ENCODE results near the gene USO1.

USO1 gene

DNA sequence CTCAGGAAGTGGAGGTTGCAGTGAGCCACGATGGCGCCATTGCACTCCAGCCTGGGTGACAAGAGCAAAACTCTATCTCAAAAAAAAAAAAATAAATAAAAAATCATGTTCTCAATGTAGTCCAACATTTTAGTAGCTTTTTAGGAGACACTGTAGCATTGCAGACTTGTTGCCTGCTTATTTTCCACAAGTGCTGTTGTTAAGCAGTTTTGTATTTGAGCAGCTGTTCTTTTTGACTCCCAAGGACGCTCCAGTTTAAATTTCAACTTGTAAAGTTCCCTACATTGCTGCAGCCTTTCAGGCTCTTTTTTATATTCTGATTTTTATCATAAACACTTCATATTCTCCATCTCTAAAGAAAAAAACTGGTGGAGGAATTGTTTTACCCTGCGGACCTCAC lies 94.7 kb downstream of the USO1 start:
- no peaks in the 10 kb centered on the region for H3K27me3 ChIP-seq (ENCODE audit: insufficient read depth, low read length)
- H3K27ac ChIP-seq (ENCODE audit: low read depth, low read length): no peak overlapping the region
- no peaks in the 10 kb centered on the region for H3K4me1 ChIP-seq (ENCODE audit: control insufficient read depth, insufficient read depth, low read length, unreplicated experiment)
- no peak overlapping the region for H2AFZ ChIP-seq (ENCODE audit: low read length, unreplicated experiment)
- peaks cover 11% of the 10 kb centered on the region for H3K36me3 ChIP-seq (ENCODE audit: insufficient read depth, low read length)
- H3K4me3 ChIP-seq (ENCODE audit: low read depth, low read length): no peak overlapping the region
- H3K79me2 ChIP-seq (ENCODE audit: control insufficient read depth, insufficient read depth, low read length, unreplicated experiment): no peaks in the 10 kb centered on the region

DNA sequence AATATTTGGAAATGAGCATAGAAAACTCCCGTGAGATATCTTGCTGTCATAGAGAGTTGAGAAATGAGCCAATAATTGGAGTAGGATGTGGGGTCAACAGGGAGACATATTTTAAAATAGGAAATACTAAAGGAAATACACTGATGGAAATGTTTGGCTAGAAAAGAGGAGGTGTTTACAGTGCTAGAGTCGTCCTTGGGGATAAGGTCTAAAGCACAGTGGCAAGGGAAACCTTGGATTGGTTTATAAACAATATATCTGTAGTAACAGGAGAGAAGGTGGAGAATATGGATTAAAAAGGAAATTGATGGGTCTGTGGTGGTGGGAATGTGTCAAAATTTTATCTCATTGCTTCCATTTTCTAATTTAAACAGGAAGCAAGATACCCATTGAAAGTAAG lies 95.8 kb downstream of the USO1 start:
- Histone ChIP-seq H3K79me2 (ENCODE audit: control insufficient read depth, insufficient read depth, low read length, unreplicated experiment) (no peaks in the 10 kb centered on the region), H3K27me3 (ENCODE audit: insufficient read depth, low read length) (no peaks in the 10 kb centered on the region)

DNA sequence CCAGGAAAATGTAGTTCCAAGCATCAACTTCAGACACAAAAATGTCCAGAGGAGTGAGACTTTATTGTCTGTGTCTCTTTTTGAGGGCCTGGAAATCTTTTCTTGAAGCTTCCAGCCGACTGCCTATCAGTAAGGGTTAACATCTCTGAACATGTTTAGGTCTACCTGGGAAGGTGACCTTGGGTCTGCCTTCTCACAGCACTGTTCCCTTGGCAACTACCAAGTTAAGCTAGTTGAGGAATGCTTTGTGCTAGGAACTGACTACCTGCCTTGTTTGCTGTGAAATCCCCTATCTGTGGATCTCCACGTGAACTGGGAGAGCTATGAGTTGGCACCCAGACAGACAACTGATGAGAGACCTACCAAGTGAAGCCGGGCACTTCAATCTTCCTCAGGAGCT lies 96.3 kb downstream of the USO1 start:
- Histone ChIP-seq H3K27me3 (ENCODE audit: insufficient read depth, low read length) (no peaks in the 10 kb centered on the region), H3K4me1 (ENCODE audit: control insufficient read depth, insufficient read depth, low read length, unreplicated experiment) (no peaks in the 10 kb centered on the region), H3K27ac (ENCODE audit: low read depth, low read length) (no peak overlapping the region), H2AFZ (ENCODE audit: low read length, unreplicated experiment) (no peak overlapping the region), H3K79me2 (ENCODE audit: control insufficient read depth, insufficient read depth, low read length, unreplicated experiment) (no peaks in the 10 kb centered on the region), H3K4me3 (ENCODE audit: low read depth, low read length) (no peak overlapping the region), H3K36me3 (ENCODE audit: insufficient read depth, low read length) (0 out of 2 replicates have a peak, but pooled peaks cover 3% of the 10 kb centered on the region)

More for the DNA sequence above, 95.8 kb downstream of the USO1 start:
- no peak overlapping the region for H2AFZ ChIP-seq (ENCODE audit: low read length, unreplicated experiment)
- H3K27ac ChIP-seq (ENCODE audit: low read depth, low read length): no peak overlapping the region
- H3K4me1 ChIP-seq (ENCODE audit: control insufficient read depth, insufficient read depth, low read length, unreplicated experiment): no peaks in the 10 kb centered on the region
- no peak overlapping the region for H3K4me3 ChIP-seq (ENCODE audit: low read depth, low read length)
- H3K36me3 ChIP-seq (ENCODE audit: insufficient read depth, low read length): 0 out of 2 replicates have a peak, but pooled peaks cover 3% of the 10 kb centered on the region

DNA sequence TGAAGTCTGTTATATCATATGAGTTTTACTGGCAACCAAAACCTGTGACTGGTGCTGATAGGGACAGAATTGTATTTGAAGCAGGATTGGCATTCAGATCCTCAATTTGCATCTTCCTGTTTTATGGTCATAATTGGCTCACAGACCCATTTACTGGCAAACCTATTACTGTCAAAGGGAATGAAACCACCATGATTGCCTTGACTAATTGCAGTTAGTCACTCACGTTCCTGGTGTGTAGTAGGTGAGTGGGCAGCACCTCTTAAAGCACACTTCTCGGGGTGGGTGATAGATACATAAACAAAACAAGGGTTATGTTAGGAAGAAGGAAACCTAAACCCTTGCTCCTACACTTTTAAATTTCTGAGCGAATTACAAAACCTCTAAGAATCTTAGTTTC lies 96.8 kb downstream of the USO1 start:
- Histone ChIP-seq H3K4me3 (ENCODE audit: low read depth, low read length) (no peak overlapping the region), H3K27ac (ENCODE audit: low read depth, low read length) (no peak overlapping the region), H2AFZ (ENCODE audit: low read length, unreplicated experiment) (no peak overlapping the region), H3K4me1 (ENCODE audit: control insufficient read depth, insufficient read depth, low read length, unreplicated experiment) (no peaks in the 10 kb centered on the region), H3K27me3 (ENCODE audit: insufficient read depth, low read length) (no peaks in the 10 kb centered on the region), H3K36me3 (ENCODE audit: insufficient read depth, low read length) (0 out of 2 replicates have a peak, but pooled peaks cover 3% of the 10 kb centered on the region), H3K79me2 (ENCODE audit: control insufficient read depth, insufficient read depth, low read length, unreplicated experiment) (no peaks in the 10 kb centered on the region)

DNA sequence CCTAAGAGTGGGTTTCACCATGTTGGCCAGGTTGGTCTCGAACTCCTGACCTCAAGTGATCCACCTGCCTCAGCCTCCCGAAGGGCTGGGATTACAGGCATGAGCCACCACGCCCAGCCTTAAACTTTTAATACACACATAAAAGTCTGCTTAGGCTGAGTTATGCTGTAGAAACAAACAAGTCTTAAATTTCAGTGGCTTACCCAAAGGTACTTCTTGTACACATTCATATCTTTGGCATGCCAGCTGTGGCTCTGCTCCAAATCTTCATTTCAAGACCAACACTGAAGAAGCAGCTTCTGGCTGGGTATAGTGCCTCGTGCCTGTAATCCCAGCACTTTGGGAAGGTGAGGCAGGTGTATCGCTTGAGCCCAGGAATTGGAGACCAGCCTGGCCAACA lies 97.6 kb downstream of the USO1 start:
- Histone ChIP-seq H3K36me3 (ENCODE audit: insufficient read depth, low read length) (no peaks in the 10 kb centered on the region), H3K27ac (ENCODE audit: low read depth, low read length) (no peak overlapping the region), H3K27me3 (ENCODE audit: insufficient read depth, low read length) (no peaks in the 10 kb centered on the region), H3K79me2 (ENCODE audit: control insufficient read depth, insufficient read depth, low read length, unreplicated experiment) (no peaks in the 10 kb centered on the region), H3K4me3 (ENCODE audit: low read depth, low read length) (no peak overlapping the region), H3K4me1 (ENCODE audit: control insufficient read depth, insufficient read depth, low read length, unreplicated experiment) (no peaks in the 10 kb centered on the region), H2AFZ (ENCODE audit: low read length, unreplicated experiment) (no peak overlapping the region)

DNA sequence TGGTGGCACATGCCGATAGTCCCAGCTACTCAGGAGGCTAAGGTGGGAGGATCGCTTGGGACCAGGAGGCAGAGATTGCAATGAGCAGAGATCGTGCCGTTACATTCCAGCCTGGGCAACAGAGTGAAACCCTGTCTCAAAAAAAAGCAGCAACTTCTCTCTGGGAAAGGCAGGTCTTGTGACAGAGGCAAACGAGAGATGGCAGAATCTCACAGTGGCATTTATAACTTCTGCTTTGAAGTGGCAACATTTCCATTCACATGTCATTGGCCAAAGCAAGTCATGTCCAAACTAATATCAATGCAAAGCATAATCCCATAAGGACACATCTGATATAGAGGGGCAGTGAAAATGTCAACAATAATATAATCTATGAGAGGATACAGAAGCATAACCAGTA lies 98.0 kb downstream of the USO1 start:
- H2AFZ ChIP-seq (ENCODE audit: low read length, unreplicated experiment): no peak overlapping the region
- H3K4me1 ChIP-seq (ENCODE audit: control insufficient read depth, insufficient read depth, low read length, unreplicated experiment): no peaks in the 10 kb centered on the region
- H3K36me3 ChIP-seq (ENCODE audit: insufficient read depth, low read length): no peaks in the 10 kb centered on the region
- H3K79me2 ChIP-seq (ENCODE audit: control insufficient read depth, insufficient read depth, low read length, unreplicated experiment): no peaks in the 10 kb centered on the region
- H3K27ac ChIP-seq (ENCODE audit: low read depth, low read length): no peak overlapping the region
- H3K4me3 ChIP-seq (ENCODE audit: low read depth, low read length): no peak overlapping the region
- H3K27me3 ChIP-seq (ENCODE audit: insufficient read depth, low read length): no peaks in the 10 kb centered on the region

DNA sequence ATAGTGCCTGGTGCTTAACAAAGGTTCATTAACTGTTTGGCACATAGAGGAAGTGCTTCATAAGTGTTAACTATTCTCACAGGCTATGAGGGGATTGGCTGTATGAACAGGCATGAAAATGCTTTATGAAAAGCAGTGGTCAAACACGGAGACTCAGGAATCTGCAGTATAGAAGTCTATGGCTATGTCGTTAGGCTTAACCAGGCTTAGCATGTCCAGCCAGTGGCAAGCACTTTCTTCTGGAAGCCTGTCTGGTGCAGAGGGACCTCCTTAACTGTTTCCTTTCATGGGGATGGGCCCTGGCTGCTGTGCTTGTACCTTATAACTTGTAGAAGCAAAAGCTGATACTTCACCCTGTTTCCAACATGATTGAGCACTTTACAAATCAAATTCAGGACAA lies 99.4 kb downstream of the USO1 start:
- no peak overlapping the region for H3K4me3 ChIP-seq (ENCODE audit: low read depth, low read length)
- no peak overlapping the region for H2AFZ ChIP-seq (ENCODE audit: low read length, unreplicated experiment)
- no peaks in the 10 kb centered on the region for H3K36me3 ChIP-seq (ENCODE audit: insufficient read depth, low read length)
- peaks cover 5% of the 10 kb centered on the region for H3K4me1 ChIP-seq (ENCODE audit: control insufficient read depth, insufficient read depth, low read length, unreplicated experiment)
- H3K79me2 ChIP-seq (ENCODE audit: control insufficient read depth, insufficient read depth, low read length, unreplicated experiment): no peaks in the 10 kb centered on the region
- no peak overlapping the region for H3K27ac ChIP-seq (ENCODE audit: low read depth, low read length)
- no peaks in the 10 kb centered on the region for H3K27me3 ChIP-seq (ENCODE audit: insufficient read depth, low read length)

DNA sequence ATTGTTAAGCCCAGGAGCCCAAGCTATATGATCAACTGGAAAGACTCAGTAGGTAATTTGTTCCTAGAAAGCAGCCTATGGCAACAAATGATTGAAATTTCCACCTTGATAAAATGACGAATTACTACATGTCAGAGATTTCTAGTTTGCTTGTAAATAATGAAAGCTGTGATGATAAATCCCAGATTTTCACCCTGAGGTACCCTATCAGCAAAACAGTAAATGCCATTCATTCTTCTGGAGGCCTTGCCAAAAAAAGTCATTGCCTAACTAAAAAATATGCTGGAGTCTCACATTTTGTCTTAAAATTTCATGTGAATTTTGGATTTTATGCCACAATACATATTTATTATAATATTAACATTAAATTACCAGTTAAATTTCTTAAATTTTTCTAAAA lies 106.5 kb downstream of the USO1 start:
- peaks cover 5% of the 10 kb centered on the region for H3K4me1 ChIP-seq (ENCODE audit: control insufficient read depth, insufficient read depth, low read length, unreplicated experiment)
- no peak overlapping the region for H3K27ac ChIP-seq (ENCODE audit: low read depth, low read length)
- no peak overlapping the region for H2AFZ ChIP-seq (ENCODE audit: low read length, unreplicated experiment)
- H3K27me3 ChIP-seq (ENCODE audit: insufficient read depth, low read length): no peaks in the 10 kb centered on the region
- H3K4me3 ChIP-seq (ENCODE audit: low read depth, low read length): no peak overlapping the region
- no peaks in the 10 kb centered on the region for H3K36me3 ChIP-seq (ENCODE audit: insufficient read depth, low read length)
- H3K79me2 ChIP-seq (ENCODE audit: control insufficient read depth, insufficient read depth, low read length, unreplicated experiment): no peaks in the 10 kb centered on the region

DNA sequence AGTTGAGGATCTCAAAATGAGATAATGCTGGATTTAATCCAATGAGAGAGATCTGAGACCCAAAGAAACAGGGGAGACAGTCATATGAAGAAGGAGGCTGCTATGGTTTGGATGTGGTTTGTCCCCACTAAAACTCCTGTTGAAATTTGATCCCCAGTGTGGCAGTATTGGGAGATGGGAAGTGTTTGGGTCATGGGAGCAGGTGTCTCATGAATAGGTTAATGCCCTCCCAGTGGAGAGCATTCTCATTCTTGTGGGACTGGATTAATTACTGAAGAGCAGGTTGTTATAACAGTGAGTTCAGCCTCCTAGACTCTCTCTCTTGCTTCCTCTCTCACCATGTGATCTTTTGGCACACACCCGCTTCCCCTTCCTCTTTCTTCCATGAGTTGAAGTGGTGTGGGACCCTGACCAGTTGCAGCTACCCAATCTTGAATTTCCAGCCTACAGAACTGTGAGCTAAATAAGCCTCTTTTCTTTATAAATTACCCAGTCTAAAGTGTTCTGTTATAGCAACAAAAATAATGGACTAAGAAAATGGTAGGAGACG lies 107.6 kb downstream of the USO1 start:
- no peaks in the 10 kb centered on the region for H3K79me2 ChIP-seq (ENCODE audit: control insufficient read depth, insufficient read depth, low read length, unreplicated experiment)
- H3K4me3 ChIP-seq (ENCODE audit: low read depth, low read length): no peak overlapping the region
- no peaks in the 10 kb centered on the region for H3K27me3 ChIP-seq (ENCODE audit: insufficient read depth, low read length)
- H3K4me1 ChIP-seq (ENCODE audit: control insufficient read depth, insufficient read depth, low read length, unreplicated experiment): peaks cover 5% of the 10 kb centered on the region
- H3K27ac ChIP-seq (ENCODE audit: low read depth, low read length): no peak overlapping the region
- no peak overlapping the region for H2AFZ ChIP-seq (ENCODE audit: low read length, unreplicated experiment)
- H3K36me3 ChIP-seq (ENCODE audit: insufficient read depth, low read length): no peaks in the 10 kb centered on the region

DNA sequence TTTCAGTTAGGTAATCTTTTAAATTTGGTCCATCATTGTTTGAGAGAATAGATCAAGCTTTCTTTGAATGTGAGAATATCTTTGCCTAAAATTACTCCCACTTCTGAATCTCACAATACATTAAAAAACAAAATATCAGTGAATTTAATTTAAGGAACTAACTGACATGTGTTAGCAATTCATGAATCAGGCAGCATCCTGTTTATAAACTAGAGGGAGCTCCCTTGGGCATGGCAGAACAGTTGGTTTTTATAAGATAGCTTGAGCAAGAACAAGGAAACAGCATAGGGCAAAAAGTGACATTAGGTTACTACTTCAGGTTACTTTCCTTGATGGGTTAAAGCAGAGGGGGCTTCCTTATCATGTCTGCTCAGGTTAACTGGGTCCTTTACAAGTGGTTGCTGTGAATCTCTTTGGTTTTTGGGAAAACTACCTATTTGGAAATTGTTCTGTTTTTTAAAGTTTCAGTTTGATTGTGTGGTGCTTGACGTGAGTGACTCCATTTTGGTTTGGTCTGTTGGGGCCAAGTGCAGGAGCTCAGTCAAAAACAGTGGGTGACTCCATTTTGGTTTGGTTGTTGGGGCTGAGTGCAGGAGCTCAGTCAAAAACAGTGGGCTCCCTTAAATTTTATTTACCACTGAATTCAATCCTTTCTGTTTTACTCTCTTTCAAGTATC lies 109.9 kb downstream of the USO1 start:
- no peak overlapping the region for H3K4me3 ChIP-seq (ENCODE audit: low read depth, low read length)
- H3K79me2 ChIP-seq (ENCODE audit: control insufficient read depth, insufficient read depth, low read length, unreplicated experiment): no peaks in the 10 kb centered on the region
- H3K27me3 ChIP-seq (ENCODE audit: insufficient read depth, low read length): no peaks in the 10 kb centered on the region
- no peak overlapping the region for H3K27ac ChIP-seq (ENCODE audit: low read depth, low read length)
- H3K36me3 ChIP-seq (ENCODE audit: insufficient read depth, low read length): no peaks in the 10 kb centered on the region
- H3K4me1 ChIP-seq (ENCODE audit: control insufficient read depth, insufficient read depth, low read length, unreplicated experiment): peaks cover 3% of the 10 kb centered on the region
- no peak overlapping the region for H2AFZ ChIP-seq (ENCODE audit: low read length, unreplicated experiment)

DNA sequence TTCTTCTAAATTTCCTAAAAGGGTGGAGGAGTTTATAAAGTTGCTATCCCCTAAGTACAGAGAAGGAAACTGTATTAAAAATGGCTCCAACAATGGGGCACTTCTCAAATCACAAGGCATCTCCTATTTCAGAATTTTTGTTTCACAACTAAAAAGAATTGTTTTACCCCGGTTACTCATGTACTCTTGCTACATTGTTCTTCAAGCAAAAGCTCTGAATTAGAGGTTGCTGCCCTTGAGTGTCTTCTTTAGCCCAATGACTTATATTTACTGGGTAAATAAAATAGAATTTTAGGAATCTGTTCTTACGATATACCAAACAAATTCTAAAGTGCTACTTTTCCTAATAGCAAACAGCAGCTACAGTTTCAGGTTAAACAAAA lies 110.4 kb downstream of the USO1 start:
- Histone ChIP-seq H3K4me1 (ENCODE audit: control insufficient read depth, insufficient read depth, low read length, unreplicated experiment) (peaks cover 3% of the 10 kb centered on the region), H3K36me3 (ENCODE audit: insufficient read depth, low read length) (no peaks in the 10 kb centered on the region), H3K4me3 (ENCODE audit: low read depth, low read length) (no peak overlapping the region), H3K79me2 (ENCODE audit: control insufficient read depth, insufficient read depth, low read length, unreplicated experiment) (no peaks in the 10 kb centered on the region), H3K27me3 (ENCODE audit: insufficient read depth, low read length) (no peaks in the 10 kb centered on the region), H2AFZ (ENCODE audit: low read length, unreplicated experiment) (no peak overlapping the region), H3K27ac (ENCODE audit: low read depth, low read length) (no peak overlapping the region)
